Esophagus (tissue), 2 donors: ENCODE results near the gene FBXL15. TPM values are rescaled to one million over a fixed set of nuclear protein-coding genes. Genes with fewer than 3 reads are reported as not detected.

ENCODE experiments used
- H3K27ac ChIP-seq, 2 donors: one replicate each; pipeline ENCODE4 v1.5.1; 2013; ENCODE audit warnings: low read depth in 2 of 2, mild to moderate bottlenecking in 2 of 2, inconsistent platforms in 1 of 2, low read length in 1 of 2, moderate library complexity in 1 of 2
- H3K27me3 ChIP-seq, 2 donors: one replicate each; pipeline ENCODE4 v1.6.1; 2013; ENCODE audit warnings: low read length in 2 of 2, control low read depth in 1 of 2, mild to moderate bottlenecking in 1 of 2; ENCODE audit not compliant: insufficient read depth in 2 of 2, control insufficient read depth in 1 of 2
- H3K36me3 ChIP-seq, 2 donors: one replicate each; pipeline ENCODE4 v1.6.1; 2013; ENCODE audit warnings: low read length in 1 of 2; ENCODE audit not compliant: control insufficient read depth in 2 of 2, insufficient read depth in 2 of 2
- H3K4me1 ChIP-seq, 2 donors: one replicate each; pipeline ENCODE4 v1.6.1; 2013; ENCODE audit warnings: low read length in 1 of 2; ENCODE audit not compliant: control insufficient read depth in 2 of 2, insufficient read depth in 2 of 2
- H3K4me3 ChIP-seq, 2 donors: one replicate each; pipeline ENCODE4 v1.5.1; 2013; ENCODE audit warnings: low read length in 2 of 2, mild to moderate bottlenecking in 2 of 2, low read depth in 1 of 2, moderate library complexity in 1 of 2
- H3K9me3 ChIP-seq, 2 donors: one replicate each; pipeline ENCODE4 v1.6.1; 2013; ENCODE audit warnings: mild to moderate bottlenecking in 2 of 2, low read depth in 1 of 2, low read length in 1 of 2, moderate library complexity in 1 of 2; ENCODE audit not compliant: control insufficient read depth in 2 of 2, insufficient read depth in 1 of 2
- WGBS, 2 donors: extraction: QIAGEN DNeasy Blood & Tissue Kit; methylation state at CpG; one replicate each; pipeline ENCODE4 v1.1.7; 2013; 5-methylcytosine and 5-hydroxymethylcytosine counted together
- polyA plus RNA-seq, 2 donors: library from polyadenylated mRNA; stranded (reverse); fragments of 200-250 nt; gene quantifications; one replicate each; pipeline ENCODE4 v1.2.3, GENCODE V29; 2013
- donor health status: healthy with polysubstance abuse.
- donor health status: Bipolar disorder and iron deficiency.

Gene FBXL15
- polyA plus RNA-seq, 2 donors: 6.3 to 15.2 TPM

GRCh38 chr10:102461187-102462054 is 40.8 kb downstream of the FBXL15 start:
- peaks cover 0 to 5% of the 10 kb centered on the region in 2 donors for H3K4me1 ChIP-seq
- whole genome bisulfite sequencing, 2 donors: 3% methylated on average over 54 of the region's 54 CpGs

DNA sequence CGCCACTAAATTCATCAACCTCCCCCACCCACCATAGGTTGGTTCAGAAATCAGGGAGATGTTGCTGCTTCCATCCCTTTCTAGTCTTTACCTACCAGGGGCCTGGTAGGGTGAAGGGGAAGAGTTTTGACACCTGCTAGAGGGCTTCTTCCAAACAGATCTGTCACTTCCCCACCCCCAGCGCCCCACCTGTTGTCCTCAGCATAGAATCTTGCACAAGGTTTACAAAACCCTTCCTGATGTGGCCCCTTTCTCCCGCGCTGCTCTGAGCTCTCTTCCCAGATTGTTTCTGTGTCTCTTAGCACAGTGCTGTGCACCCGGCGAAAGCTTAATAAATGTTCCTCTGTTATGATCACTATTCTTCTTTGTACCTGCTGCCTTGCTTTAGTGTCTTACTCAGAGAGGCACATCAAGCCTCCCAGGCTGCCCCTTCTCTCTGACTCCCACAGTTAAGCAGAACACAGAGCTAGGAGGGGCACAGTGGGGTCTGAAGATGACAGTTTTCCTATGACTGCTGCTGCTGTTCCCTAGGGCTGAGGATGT is 41.9 kb downstream of the FBXL15 start:
- H3K9me3 ChIP-seq: no peaks in the 10 kb centered on the region
- peaks cover 0 to 5% of the 10 kb centered on the region in 2 donors for H3K4me1 ChIP-seq
- no peak overlapping the region for H3K4me3 ChIP-seq
- H3K27ac ChIP-seq: peak overlapping the region in 1 of 2 donors; percentile 67
- H3K36me3 ChIP-seq: no peaks in the 10 kb centered on the region
- WGBS, 2 donors: 72% methylated on average over 6 of the region's 6 CpGs
- H3K27me3 ChIP-seq: no peaks in the 10 kb centered on the region

More at GRCh38 chr10:102461187-102462054, 40.8 kb downstream of the FBXL15 start:
- Histone ChIP-seq H3K4me3 (peak overlapping the region; percentile 48), H3K9me3 (no peaks in the 10 kb centered on the region), H3K27me3 (no peaks in the 10 kb centered on the region), H3K36me3 (no peaks in the 10 kb centered on the region), H3K27ac (no peak overlapping the region)

GRCh38 chr10:102463983-102464382 is 43.3 kb downstream of the FBXL15 start:
- no peaks in the 10 kb centered on the region for H3K36me3 ChIP-seq
- H3K9me3 ChIP-seq: no peaks in the 10 kb centered on the region
- H3K27ac ChIP-seq: no peak overlapping the region
- no peak overlapping the region for H3K4me3 ChIP-seq
- 78 to 85% methylated on average over 10 of the region's 10 CpGs for WGBS, 2 donors
- H3K27me3 ChIP-seq: no peaks in the 10 kb centered on the region
- H3K4me1 ChIP-seq: peaks cover 2 to 5% of the 10 kb centered on the region in 2 donors

- peaks cover 3 to 5% of the 10 kb centered on the region in 2 donors for H3K4me1 ChIP-seq
- H3K36me3 ChIP-seq: no peaks in the 10 kb centered on the region
- no peaks in the 10 kb centered on the region for H3K9me3 ChIP-seq
- H3K27ac ChIP-seq: no peak overlapping the region
- no peaks in the 10 kb centered on the region for H3K27me3 ChIP-seq
- 59 to 62% methylated on average over 3 of the region's 3 CpGs for WGBS, 2 donors
- H3K4me3 ChIP-seq: no peak overlapping the region
Measured at GRCh38 chr10:102465466-102465865, 44.8 kb downstream of the FBXL15 start.

GRCh38 chr10:102467318-102467717 is 46.7 kb downstream of the FBXL15 start:
- H3K4me1 ChIP-seq: peaks cover 0 to 3% of the 10 kb centered on the region in 2 donors
- no peak overlapping the region for H3K4me3 ChIP-seq

DNA sequence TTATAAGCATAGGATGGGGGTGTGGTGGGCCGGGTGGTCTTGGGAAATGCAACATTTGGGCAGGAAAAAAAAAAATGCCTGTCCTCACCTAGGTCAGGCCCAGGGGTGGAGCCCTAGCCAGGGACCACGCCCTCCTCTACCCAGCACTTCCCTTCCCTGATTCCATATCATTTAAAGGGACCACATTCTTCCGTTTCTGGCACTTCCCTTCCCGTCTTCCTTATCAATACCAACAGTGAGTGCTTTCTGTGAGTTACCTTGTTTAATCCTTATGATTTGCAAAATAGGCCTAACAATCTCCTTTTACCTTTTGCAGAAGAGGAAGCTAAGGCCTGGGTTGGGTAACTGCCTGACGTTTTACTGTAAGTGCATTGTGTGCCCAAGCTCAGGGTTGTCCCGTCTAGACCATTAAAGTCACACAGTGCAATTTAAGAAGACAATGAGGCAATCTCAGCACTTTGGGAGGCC is 47.4 kb downstream of the FBXL15 start:
- H3K4me3 ChIP-seq: no peak overlapping the region
- peaks cover 0 to 3% of the 10 kb centered on the region in 2 donors for H3K4me1 ChIP-seq
- WGBS, 2 donors: 43 to 68% methylated on average over 6 of the region's 6 CpGs
- no peaks in the 10 kb centered on the region for H3K27me3 ChIP-seq
- no peak overlapping the region for H3K27ac ChIP-seq
- H3K9me3 ChIP-seq: no peaks in the 10 kb centered on the region
- no peaks in the 10 kb centered on the region for H3K36me3 ChIP-seq

More at GRCh38 chr10:102467318-102467717, 46.7 kb downstream of the FBXL15 start:
- no peaks in the 10 kb centered on the region for H3K27me3 ChIP-seq
- H3K36me3 ChIP-seq: no peaks in the 10 kb centered on the region
- H3K27ac ChIP-seq: no peak overlapping the region
- 74 to 92% methylated on average over 6 of the region's 6 CpGs for WGBS, 2 donors
- H3K9me3 ChIP-seq: no peaks in the 10 kb centered on the region

DNA sequence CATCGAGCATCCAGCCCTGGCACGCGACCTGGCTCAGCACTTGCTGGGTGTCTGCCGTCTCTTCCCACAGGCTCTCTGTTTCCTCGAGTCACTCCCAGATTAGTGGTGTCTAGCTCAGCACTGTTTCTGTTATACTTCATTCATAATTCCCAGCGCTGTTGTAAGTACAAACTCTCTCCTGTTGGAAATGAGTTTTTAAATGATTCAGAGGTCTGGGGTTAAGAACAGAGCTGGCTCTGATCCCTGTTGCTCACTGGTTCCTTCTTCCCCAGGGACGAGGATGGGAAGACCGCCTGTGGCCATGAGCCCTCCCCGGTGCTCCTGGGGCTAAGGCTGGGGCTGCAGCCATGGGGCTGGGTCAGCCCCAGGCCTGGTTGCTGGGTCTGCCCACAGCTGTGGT is 48.0 kb downstream of the FBXL15 start:
- Histone ChIP-seq H3K4me3 (no peak overlapping the region), H3K36me3 (no peaks in the 10 kb centered on the region), H3K4me1 (peaks cover 0 to 3% of the 10 kb centered on the region in 2 donors), H3K27ac (no peak overlapping the region), H3K9me3 (no peaks in the 10 kb centered on the region), H3K27me3 (no peaks in the 10 kb centered on the region)
- WGBS, 2 donors: 69 to 80% methylated on average over 9 of the region's 9 CpGs

DNA sequence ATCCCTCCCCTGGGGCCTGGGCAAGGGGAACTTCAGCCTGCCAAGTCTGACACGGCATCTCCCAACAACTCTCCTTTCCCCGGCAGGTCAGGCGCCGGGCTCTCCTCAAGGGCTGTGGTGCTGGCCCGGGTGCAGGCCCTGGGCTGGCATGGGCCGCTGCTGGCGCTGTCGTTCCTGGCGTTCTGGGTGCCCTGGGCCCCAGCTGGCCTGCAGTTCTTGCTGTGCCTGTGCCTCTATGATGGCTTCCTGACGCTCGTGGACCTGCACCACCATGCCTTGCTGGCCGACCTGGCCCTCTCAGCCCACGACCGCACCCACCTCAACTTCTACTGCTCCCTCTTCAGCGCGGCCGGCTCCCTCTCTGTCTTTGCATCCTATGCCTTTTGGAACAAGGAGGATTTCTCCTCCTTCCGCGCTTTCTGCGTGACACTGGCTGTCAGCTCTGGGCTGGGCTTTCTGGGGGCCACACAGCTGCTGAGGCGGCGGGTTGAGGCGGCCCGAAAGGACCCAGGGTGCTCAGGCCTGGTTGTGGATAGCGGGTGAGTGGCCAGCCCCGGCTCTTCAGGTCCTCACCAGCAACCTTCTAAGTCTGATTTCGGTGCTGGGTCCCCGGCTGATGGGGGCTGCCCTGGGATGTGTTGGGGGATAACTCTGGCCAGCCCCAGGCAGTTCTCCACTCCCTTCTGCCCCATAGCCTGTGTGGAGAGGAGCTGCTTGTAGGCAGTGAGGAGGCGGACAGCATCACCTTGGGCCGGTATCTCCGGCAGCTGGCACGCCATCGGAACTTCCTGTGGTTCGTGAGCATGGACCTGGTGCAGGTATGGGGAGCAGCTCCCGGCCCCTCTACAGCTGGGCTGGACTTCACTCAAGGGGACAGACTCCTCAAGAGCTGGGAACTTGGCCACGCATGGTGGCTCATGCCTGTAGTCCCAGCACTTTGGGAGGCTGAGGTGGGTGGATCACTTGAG is 50.2 kb downstream of the FBXL15 start:
- Histone ChIP-seq H3K4me1 (peaks cover 0 to 3% of the 10 kb centered on the region in 2 donors), H3K36me3 (peaks cover 0 to 2% of the 10 kb centered on the region in 2 donors), H3K4me3 (no peak overlapping the region), H3K9me3 (no peaks in the 10 kb centered on the region), H3K27ac (no peak overlapping the region), H3K27me3 (no peaks in the 10 kb centered on the region)
- 92 to 93% methylated on average over 35 to 36 of the region's 36 CpGs for WGBS, 2 donors
